ENCODE results near the gene ILF3.
A peak's percentile ranks its signal among the peaks of the same experiment; 100 is the strongest.
"Not testable (repeated sequence)": the region's sequence is repeated elsewhere in the genome, so short reads cannot be mapped to it uniquely, and the experiment has no call there.

The ILF3 gene

GRCh38 chr19:10643172-10643967, 10.8 kb upstream of the ILF3 start:
- DNase-seq = no peak

DNA sequence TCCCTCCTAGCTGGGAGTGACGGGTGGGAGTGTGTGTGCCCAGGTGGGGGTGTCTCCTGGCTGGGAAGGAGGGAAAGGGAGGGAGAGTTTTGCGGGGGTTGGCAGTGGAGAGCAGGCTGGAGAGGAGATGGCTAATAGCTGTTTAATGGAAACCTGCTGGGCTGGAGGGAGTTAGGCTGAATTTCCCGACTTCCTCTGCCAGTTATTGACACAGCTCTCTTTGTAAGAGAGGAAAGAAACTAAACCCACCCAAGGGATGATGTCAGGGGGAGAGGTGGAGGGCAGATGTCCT, 10.2 kb upstream of the ILF3 start:
- DNase-seq = no peak

GRCh38 chr19:10644260-10645007, 9.7 kb upstream of the ILF3 start:
- peak; percentile 86 for DNase-seq

DNA sequence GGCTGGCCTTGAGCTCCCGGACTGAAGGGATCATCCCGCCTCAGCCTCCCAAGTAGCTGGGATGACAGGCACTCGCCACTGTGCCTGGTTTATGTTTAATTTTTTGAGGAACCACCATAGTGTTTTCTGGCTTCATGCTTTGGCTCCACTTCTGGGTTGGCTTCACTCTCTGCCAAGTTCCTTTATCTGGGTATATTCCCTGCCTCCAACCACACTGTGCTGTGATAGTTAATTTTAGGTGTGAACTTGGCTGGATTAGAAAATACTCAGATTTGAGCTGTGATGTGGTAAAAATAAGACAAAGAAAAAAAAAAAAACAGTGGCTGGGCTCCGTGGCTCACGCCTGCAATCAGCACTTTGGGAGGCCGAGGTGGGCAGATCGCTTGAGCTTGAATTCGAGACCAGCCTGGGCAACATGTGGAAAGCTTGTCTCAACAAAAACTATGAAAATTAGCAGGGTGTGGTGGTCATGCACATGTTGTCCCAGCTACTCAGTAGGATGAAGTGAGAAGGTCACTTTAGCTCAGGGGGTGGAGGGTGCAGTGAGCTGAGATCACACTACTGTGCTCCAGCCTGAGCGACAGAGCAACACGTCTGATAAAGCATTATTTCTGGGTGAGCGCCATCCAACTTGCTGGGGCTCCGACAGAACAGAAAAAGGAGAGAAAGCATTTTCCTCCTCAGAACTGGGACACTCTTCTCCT, 7.5 kb upstream of the ILF3 start:
- no peak for DNase-seq

DNA sequence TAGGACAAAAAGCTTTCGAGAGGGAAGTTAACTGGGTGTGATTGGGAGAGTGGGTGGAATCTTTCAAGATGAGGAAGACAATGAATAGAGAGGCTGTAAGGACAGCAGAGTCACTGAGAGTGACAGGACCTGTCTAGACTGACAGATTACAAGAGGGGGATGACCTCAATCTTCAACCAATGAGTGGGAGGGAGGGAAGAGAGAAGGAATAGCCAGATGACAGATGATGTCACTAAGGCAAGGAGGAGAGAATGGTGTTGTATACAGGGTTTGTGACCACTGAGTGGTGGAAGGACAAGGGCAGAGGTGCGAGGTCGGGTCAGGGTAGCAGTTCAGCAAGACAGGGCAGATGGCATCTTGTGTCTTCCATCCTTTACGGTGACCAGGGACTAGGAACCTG, 5.8 kb upstream of the ILF3 start:
- no peak for DNase-seq

DNA sequence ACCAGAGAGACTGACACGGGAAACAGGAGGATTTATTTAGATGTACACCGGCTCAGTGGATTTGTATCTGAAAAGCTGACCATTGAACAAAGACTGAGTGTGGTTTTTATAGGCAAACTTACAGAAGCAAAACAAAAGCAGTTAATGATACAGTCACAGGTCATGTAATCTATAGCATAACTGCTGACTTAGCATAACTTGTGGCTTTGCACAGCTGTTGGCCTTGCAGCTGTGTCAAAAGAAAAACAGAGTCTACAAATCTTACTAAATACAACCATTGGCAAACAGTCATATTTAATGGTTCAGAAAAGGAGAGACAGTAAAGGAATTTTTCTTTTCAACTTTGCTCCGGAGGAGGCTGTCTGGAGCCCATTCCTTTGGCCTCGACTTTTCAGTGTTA, 2.3 kb upstream of the ILF3 start:
- no peak for DNase-seq

DNA sequence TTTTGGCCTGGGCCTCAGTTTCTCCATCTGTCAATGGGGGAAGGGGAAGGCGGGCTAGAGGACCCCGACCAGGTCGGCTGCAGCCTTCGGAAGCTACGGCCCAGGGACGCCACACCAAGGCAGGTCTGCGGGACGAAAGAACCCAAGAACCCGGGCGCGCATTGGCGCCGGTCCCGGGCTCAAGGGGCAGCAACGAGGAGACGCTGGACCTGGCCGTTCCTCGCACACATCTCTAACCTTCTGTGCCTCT, 739 bp upstream of the ILF3 start:
- DNase-seq = no peak

DNA sequence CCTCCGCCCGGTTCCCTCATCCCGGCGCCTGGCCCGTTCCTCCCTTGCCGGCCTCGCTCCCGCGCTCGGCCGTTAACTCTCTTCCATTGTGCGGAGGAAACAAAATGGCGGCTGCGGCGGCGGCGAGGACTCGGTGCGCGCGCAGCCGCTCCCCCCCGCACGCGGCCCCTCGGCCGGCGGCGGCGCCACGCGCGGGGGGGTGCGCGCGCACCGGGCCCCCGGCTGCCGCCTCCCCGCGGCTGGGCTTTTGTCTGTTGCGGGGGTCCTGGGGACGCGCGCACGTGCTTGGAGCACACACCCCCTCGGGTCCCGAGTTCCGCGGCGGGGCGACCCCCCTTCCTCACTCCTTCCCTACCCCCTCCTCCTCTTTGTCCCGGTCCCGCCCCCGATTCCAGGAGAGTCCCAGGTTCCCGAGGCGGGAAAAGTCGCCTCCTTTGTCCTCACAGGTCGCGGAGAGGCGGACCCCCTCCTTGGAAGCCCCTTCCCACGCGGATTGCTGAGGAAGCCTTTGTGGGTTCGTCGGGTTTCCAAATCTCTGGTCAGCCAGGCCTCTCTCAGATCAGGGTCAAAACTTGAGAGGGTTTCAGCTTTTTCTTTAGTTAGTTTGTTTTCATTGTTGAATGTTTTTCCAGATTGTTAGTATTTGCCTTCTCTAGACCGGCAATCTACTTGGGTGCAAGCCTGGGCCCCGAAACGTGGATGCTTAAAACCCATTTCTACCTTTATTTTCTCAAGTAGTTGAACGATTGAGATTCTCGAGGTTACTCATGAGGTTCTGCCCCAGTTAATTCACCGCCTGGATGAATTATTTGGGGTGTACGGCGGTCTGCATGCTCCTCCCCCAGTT, 687 bp downstream of the ILF3 start:
- peak; percentile 73 for DNase-seq

- DNase-seq = peak; percentile 57
These were observed 1.5 kb downstream of the ILF3 start for GRCh38 chr19:10655457-10656312.

DNA sequence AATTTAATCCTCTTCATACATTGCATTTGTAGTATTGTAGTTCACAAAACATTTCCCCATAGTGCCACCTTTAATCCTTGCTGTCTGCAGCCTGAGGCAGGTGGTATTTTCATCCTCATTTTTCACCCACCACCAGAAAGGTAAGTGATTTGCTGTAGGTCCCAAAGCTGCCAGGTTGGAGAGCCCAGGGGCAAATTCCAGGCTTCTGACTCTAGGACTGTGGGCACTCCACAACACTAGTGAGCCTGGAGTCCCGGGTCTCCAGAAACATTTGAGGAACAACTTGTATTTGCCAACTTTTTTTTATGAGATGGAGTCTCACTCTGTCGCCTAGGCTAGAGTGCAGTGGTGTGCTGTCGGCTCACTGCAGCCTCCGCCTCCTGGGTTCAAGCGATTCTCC, 6.2 kb downstream of the ILF3 start:
- no peak for DNase-seq

GRCh38 chr19:10661946-10662345, 7.8 kb downstream of the ILF3 start:
- DNase-seq = no peak

DNA sequence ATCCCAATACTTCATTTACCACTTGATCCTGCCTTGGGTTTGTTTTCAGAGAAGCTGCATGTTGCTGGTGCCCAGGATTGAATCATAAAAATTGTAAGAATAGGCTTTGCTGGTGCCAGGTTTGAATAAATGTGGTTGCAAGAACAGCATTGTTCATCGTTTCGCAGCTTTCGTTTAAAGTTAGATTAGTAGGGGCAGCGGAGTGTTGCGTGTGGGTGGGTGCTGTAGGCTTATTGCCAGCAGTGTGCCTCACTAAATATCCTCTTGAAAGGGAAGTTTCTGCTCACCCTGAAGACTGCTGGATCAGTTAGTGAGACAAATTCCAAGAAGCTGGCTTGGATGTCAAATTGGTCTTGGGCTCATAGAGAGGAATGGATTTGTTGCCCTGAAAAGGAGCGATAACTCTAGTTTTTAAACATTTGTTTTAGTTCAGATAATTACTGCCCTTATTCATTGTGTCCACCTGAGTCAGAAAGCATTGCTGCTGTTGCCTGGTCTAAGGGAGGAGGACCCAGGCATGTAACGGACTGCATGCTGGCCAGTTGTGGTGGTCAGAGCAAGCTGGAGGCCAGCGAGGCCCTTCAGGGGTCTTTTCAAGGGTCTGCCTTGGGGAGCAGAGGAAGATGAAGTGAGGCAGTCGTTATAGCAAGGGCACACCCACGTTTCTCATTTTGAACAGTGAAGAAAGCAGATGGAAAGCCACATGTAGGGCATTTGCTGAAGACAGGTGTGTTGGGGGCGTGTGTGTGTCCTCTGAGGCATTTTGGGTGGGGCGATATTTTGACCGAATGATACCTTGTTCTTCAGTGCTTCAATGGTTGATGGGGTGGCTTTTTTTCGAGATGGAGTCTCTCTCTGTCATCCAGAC, 8.5 kb downstream of the ILF3 start:
- no peak for DNase-seq

DNA sequence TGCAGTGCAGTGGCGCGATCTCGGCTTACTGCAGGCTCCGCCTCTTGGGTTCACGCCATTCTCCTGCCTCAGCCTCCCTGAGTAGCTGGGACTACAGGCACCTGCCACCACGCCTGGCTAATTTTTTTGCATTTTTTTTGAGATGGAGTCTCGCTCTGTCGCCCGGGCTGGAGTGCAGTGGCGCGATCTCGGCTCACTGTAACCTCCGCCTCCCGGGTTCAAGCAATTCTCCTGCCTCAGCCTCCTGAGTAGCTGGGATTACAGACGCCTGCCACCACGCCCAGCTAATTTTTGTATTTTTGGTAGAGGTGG, 9.1 kb downstream of the ILF3 start:
- DNase-seq = not testable (repeated sequence)

DNA sequence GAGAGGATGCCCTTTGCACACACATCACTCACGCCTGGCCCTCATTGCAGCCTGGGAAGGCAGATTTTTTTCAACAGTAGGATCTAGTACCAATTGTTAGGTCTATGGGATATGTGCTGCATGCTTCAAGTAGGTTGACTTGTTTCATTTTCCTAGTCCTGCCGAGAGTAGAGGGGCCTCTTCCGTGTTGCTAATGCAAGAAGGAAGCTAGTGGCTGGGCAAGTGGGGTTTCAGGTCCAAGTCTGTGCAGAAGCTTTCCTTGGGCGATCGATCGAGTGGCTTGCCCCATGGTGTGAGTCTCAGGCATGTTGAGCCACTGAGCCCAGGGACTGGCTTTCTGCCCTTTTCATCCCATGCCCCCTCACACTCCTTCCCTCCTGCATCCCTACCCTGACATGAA, 13.7 kb downstream of the ILF3 start:
- DNase-seq = no peak

DNA sequence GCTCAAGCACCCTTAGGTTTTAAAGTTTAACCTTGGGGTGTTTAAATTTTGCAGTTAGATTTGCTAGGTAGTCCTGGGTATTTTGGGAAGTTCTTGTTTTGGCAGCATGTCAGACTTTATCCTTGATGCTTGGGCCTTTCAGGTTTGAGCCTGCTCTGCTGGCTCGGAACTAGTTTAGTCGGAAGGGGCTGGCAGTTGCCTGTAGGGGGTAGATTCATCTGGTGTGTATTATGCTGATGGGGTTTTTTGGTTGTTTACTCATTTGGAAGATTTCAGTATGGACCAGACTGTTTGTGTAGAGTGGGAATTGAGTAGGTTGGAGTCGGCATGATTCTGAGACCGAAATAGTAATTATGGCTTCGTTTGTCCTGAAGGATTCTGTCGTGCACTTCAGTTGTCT, 15.1 kb downstream of the ILF3 start:
- no peak for DNase-seq

DNA sequence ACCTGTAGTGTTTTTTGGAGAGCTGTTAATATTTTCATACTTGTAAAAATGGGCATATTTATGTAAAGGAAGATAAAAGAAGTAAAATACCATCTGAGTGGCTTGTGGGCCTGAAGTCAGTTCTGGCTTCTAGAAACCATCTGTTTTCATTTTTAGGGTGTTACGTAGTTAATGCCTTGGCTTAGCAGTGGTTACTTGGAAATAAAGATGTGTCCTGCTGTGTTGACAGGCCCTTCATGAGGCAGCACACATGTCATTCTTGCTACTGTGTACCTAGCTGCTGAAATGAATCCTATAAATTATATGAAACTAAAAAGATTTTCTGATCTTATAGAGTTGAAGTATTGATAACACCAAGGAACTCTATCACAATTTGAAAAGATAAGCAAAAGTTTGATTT, 16.0 kb downstream of the ILF3 start:
- no peak for DNase-seq

DNA sequence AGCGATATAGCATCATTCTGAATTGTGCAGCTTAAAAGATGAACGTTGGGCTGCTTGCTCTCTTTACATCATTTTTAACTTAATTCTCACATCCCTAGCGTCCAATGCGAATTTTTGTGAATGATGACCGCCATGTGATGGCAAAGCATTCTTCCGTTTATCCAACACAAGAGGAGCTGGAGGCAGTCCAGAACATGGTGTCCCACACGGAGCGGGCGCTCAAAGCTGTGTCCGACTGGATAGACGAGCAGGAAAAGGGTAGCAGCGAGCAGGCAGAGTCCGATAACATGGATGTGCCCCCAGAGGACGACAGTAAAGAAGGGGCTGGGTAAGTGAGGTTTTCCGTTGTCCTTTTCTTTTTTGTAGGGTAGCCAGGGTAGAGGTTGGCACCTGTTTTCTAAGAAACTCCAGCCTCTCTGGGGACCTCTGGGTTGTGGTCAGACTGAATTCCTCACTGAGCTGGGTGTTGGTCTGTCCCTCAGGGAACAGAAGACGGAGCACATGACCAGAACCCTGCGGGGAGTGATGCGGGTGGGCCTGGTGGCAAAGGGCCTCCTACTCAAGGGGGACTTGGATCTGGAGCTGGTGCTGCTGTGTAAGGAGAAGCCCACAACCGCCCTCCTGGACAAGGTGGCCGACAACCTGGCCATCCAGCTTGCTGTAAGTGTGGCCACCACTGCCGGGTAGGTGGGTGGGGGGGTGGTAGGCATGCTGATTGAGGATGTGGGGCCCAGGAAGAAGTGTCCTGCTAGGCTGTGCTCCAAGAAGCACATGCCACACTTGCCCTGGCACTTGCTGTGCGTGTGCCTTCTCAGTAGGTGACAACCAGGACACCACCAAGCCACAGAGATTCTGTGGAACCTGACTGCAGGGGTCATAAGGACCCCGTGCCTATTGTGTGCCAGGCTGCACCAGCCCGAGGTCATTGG, 17.0 kb downstream of the ILF3 start:
- no peak for DNase-seq

GRCh38 chr19:10671922-10672321, 17.8 kb downstream of the ILF3 start:
- not testable (repeated sequence) for DNase-seq

GRCh38 chr19:10675214-10675613, 21.1 kb downstream of the ILF3 start:
- not testable (repeated sequence) for DNase-seq

- DNase-seq = no peak
These were observed 23.6 kb downstream of the ILF3 start for GRCh38 chr19:10677751-10678150.

DNA sequence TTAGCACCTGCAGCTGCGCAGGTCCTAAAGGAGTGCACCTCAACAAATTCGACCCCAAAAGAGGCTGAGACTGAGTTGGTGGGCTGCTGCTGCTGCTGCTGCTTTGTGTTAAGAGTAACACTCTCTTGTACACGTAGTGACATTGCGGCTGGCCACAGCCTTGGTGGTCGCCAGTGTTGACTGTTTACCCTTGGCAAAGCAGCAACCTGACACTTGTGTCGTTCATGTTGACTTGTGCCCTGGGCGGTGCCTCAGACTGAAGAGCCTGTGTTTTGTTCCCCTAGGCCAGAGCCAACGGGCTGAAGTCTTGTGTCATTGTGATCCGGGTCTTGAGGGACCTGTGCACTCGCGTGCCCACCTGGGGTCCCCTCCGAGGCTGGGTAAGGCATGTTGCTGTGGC, 24.7 kb downstream of the ILF3 start:
- no peak for DNase-seq
